Fibroblast of peridontal ligament (primary cell): ENCODE data around the gene PIGK.
"Not testable (repeated sequence)": the region's sequence is repeated elsewhere in the genome, so short reads cannot be mapped to it uniquely, and the experiment has no call there.

Experiments
- DNase-seq: peaks from one replicate; pipeline ENCODE4 v3.0.0-alpha.2; 2010; ENCODE audit errors: extremely low read depth

PIGK gene

DNA sequence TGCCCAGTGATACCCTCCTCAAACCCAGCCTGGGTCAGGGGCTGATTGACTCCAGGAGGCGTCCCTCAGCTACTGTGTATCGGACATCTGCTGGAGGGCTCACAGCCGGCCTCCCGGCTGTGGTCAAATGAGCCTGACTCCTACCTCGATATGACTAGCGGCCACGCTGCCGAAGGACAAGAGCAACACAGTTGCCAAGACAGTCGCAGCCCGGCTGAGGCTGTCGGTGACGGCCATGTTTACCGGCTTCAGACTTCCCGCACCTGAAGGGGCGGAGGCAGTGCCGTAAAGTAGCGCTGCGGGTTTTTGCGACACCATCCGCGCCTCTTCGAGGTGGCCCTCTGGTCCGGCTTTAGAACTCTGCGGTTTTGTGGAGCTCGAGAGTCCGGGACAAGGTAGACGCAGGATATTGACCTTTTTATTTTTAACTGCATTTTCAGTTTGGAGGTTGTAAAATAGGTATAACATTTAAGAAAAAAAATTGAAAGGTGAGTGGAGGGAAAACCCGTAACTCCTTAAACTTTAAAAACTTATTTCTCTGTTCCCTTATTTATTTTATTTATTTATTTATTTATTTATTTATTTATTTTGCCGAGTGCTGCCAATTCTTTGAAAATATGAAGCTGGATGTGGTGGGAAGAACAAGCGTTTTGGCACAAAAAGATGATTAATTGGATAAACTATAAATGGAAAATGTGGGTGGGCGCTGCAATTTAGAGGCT lies at the start of gene PIGK:
Gene PIGK (minus strand): TSS at position 265 of the 722 bp plus-strand sequence. CDS start 28 bp downstream, at position 237.
- peak; percentile 81 for DNase-seq

GRCh38 chr1:77267035-77267434 lies 47.8 kb upstream of the PIGK start:
- DNase-seq, result no peak

DNA sequence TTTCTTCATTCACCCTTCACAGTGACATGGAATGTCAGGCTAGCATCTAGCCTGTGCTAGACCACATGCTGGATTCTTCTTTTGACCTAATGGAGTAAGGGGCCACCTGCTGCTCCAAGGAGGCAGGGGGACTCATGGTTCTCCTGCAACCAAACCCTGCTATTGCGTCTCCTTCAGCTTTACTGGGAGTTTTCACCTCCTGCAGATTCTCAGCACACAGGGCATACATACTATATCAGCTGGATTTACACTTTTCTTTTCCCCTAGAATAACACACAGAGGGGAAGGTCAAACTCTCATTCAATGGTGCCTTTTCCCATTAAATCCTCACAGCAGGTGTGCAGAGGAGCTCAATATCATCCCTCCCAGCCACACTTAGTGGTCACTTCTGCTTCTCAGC lies 46.0 kb upstream of the PIGK start:
- no peak for DNase-seq

DNA sequence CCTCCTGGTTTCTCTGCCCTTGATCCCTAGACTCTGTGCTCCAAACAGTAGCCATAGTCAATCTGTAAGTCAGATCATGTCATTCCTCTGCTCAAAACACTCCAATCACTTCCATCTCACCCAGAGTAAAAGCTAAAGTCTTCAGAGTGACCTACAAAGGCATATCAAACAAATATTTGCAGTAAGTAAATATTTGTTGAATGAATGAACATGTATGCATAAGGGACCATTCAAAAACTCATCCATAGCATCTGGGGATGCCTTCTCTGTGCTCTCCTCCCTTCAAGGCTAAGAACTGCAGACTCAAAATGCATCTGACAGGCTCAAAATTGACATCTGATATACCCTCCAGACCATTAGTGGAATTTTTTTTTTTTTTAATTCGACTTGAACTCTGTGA lies 44.5 kb upstream of the PIGK start:
- DNase-seq, result no peak

DNA sequence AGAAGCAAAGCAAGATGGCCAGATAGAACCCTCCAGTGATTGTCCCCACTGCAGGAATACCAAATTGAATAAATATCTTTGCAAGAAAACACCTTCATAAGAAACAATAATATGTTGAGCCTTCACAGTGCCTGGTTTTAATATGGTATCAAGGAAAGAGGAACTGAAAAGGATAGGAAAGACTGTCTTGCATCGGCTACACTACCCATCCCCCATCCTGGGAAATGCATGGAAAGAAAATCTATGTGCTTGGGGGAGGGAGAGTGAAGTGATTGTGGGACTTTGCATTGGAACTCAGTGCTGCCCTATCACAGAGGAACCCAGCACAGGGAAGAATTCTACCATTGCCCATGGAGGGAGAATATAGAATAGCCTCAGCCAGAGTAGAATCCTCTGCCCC lies 34.0 kb upstream of the PIGK start:
- DNase-seq, result no peak

GRCh38 chr1:77250126-77250525 lies 30.9 kb upstream of the PIGK start:
- no peak for DNase-seq

DNA sequence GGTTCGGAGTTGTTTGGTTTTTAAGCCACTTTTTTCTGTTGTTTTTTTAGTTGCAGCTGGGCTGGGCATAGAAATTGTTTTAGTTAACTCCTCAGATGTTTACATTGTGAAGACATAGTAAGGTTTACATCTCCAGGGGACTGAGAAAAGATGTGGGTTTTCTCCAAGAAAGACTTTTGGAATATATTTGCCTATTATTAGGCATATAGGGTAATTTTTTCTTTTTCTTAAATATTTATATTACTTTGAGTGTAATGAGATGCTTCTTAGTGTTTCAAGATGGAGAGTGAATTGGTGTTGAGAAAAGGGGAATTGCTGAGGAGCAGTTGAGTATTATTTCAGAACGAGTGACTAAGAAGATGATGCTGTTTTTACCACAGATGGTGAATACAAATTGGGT lies 26.6 kb upstream of the PIGK start:
- DNase-seq, result peak; percentile 30

DNA sequence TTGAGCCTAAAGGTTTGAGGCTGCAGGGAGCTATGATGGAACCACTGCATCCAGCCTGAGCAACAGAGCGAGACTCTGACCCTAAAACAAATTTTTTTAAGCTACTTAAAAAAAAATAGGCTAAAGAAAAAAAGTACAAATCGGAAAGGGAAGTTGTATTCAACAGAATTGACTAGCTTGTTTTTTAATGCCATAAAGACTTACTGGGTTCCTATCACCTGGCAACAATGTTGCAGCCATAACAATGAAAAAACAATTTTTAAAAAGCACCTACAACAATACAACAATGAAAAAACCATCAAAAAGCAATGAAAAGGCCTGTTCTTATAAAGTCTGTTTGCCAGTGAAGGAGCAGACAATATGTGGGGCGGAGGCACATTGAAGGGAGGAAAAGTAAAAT lies 20.1 kb upstream of the PIGK start:
- no peak for DNase-seq

DNA sequence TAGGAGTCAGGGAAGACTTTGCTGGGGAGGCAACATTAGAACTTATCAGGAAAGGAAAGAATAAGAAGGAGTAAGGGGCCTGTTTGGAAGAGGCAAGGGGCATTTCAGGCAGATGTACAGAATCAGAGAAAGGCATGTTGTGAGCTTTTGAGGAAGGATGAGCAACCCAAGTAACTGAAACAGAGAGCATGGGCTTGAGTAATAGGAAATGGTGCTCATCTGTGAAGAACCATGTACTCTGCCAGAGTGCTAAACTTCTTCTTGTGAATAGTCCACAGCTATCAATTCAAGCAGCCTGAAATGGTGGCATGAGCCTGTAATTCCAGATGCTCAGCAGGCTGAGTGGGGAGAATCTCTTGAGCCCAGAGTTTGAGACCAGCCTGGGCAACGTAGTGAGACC lies 19.2 kb upstream of the PIGK start:
- no peak for DNase-seq

DNA sequence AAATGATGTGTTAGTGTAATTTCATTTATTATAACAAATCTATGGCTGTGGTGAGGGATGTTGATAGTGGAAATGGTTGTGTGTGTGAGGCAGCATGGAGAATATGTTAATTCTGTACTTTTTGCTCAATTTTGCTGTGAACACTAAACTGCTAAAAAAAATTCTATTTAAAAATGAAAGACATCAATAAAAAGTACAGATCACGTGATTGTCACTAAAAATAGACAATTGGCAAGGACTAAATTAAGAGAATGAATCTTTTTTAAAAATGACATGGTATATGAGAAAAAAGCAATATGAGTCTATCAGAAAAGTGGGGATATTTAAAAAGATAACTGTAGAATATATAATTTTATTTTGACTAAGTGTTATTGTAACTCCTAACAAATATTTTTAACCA lies 15.7 kb upstream of the PIGK start:
- no peak for DNase-seq

GRCh38 chr1:77234096-77234495 lies 14.9 kb upstream of the PIGK start:
- no peak for DNase-seq

DNA sequence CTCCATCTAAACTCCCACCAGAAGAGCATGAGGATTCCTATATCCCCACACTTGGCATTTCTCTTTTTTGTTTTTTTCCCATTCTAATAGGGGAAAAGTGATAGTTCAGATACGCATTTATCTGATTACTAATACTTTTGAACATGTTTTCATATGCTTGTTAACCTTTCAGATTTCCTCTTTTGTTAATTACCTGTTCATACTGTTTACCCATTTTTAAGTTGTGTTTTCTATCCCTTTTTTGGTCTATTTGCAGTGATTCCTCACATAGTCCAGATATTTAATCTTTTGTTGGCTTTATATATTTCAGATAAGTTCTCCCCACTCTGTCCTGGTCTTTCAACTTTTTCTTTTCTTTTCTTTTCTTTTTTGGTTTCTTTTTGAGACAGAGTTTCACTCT lies 13.6 kb upstream of the PIGK start:
- DNase-seq, result no peak

DNA sequence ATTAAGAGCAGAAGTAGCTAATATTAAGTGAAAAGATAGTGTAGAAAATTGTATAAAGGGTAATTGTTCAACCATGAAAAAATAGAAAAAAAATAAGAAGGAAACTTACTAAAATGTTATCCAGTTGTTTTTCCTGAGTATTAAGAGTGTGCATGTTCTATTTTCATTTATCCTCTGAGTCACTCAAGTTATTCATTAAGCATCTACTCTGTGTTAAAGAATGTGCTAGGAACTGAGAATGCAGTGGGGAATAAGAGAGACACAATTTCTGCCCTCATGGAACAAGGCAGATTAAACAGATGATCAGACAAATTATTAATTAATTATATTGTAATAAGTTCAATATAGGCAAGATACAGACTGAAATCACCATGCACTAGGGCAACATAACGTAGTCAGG lies 10.8 kb upstream of the PIGK start:
- no peak for DNase-seq

DNA sequence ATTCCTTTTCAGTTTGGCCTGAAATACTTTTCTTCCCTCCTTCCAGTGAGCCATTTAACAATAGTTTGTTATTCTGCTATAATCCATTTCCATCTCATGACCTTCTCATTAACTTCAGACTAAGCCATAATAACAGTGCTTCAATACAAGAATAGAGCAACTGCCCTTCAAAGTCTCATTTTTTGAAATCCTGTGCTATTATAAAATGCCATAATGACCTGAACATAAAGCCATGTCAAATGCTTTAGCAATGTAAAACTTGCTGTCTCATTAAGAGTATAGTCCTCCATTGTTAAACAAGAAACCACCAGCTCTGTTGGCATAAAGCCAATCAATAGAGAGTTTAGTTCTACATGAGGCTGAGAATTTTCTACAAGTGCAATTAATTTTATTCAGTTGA lies 9.6 kb upstream of the PIGK start:
- DNase-seq, result no peak

DNA sequence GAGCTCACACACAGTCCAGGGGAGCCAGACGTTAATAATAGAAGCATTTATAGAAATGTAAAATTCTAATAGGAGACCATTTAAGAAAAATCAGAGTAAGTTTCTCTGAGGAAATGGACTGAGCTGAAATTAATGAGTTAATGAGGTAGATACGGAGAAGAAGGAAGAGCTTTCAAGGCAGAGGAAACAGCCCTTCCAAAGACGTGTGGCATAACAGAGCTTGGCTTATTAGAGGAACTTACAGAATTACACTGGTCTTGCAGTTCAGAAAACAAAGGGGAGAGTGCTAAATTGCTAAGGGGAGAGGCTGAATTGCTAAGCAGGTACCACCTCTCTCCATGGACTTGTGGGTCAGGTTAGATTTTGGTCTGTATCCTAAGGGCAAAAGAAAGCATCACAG lies 8.2 kb upstream of the PIGK start:
- DNase-seq, result no peak

GRCh38 chr1:77222496-77222895 lies 3.3 kb upstream of the PIGK start:
- DNase-seq, result no peak

DNA sequence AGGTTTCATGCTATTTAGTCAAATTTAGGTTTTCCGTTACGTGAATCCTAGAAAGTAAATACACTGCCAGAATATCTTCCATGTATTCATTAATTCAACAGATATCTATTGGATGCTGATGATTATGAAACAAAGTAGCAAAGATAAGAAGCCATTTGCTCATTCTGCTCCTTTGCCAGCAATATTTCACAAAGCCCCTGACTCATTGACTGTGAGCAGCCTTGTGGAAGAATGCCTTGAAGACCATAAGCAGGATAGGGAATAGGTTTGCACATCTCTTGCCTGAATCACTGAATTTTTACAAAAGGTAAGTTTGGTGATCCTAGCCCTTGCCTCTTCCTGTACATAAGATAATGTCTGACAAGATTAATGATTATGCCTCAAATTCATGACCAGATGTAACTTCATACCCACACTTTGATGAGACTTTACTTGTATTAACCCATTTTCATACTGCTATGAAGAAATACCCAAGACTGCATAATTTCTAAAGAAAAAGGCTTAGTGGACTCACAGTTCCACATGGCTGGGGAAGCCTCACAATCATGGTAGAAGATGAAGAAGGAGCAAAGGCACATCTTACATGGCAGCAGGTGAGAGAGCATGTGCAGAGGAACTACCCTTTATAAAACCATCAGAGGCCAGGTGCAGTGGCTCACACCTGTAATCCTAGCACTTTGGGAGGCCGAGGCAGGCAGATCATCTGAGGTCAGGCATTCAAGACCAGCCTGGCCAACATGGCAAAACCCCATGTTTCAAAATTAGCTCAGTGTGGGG lies 1.6 kb upstream of the PIGK start:
- peak; percentile 84 for DNase-seq

GRCh38 chr1:77218477-77219165 lies 609 bp downstream of the PIGK start:
- peak; percentile 44 for DNase-seq

DNA sequence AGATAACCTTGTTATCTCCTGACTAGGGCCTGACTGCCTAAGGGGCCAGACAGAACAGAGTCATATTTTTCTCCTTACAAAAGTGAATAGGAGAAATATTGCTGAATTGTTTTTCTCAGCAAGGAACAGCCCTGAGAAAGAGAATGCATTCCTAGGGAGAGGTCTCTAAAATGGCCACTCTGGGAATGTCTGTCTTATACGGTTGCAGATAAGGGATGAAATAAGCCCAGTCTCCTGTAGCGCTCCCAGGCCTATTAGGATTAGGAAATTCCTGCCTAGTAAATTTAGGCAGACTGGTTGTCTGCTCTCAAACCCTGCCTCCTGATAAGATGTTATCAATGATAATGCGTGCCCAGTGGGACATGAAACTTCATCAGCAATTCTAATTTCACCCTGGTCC lies 15.2 kb downstream of the PIGK start:
- DNase-seq, result not testable (repeated sequence)

DNA sequence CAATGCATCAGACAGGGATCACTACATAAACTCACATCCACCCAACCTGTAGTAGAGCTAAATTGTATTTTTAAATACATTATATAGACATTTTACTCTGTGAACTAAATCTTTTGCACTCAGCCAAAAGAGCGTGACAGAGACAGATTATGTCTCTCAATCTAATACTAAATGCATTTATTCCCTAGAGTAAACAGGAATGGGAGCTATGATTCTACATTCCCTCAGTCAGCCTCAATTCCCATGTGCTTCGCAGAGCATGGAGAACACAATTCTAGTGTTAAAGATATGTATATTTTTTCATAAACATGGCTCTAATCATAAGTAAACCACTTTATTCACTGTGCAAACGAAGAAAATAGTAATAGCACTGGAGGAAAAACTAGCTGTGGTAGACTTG lies 16.5 kb downstream of the PIGK start:
- DNase-seq, result peak; percentile 90

GRCh38 chr1:77200806-77201205 lies 18.4 kb downstream of the PIGK start:
- peak; percentile 62 for DNase-seq

DNA sequence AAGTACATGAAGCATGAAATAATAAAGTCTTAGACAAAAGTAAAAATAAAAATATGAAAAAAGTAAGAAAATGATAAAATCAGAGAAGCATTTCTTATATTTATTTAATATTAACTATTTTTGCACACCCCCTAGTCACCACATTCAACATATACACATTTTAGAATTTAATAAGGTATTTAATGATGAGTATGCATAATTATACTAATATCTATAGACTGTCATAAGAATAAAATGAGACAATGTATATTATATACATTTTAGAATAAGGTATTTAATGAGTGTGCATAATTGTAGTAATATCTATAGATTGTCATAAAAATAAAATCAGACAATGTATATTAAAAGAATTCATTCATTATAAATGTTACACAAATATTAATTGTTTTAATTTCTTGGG lies 18.9 kb downstream of the PIGK start:
- DNase-seq, result no peak

DNA sequence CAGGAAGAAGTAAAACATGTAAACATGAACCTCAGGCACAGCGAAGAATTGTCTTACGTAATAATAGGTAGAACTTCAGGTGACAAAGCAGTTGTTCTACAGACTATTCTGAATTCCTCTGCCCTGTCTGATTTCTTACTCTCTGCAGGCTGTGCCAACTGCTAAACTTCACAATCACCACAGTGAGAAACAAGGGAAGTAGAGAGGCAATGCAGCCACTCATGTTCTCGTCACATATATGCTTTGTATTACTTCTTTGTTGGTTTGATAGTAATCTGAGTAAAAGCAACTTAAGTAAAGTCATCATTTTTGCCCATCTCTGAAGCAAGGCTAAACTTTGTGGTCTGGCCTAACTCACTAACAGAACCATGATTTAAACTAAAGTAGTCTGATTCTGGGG lies 21.9 kb downstream of the PIGK start:
- no peak for DNase-seq
